SU-DHL-6 (cell line): Measurements from ENCODE around the gene POLH.

ENCODE experiments used
- EZH2phosphoT487 ChIP-seq: fragments of 200-600 bp; sonication (generic), shearing (Covaris generic); conservative IDR thresholded peaks from 2 replicates; pipeline ENCODE4 v1.6.1; 2018; ENCODE audit warnings: mild to moderate bottlenecking, antibody characterized with exemption, low read length, moderate library complexity, mixed read lengths
- TF ChIP-seq, protein P1 (sequence below): fragments of 200-600 bp; sonication (generic); IDR thresholded peaks from one replicate; pipeline ENCODE4 v1.5.1; 2017; ENCODE audit warnings: antibody characterized with exemption, mild to moderate bottlenecking, low read length, moderate library complexity; ENCODE audit not compliant: insufficient read depth, poor library complexity, severe bottlenecking

DNA sequence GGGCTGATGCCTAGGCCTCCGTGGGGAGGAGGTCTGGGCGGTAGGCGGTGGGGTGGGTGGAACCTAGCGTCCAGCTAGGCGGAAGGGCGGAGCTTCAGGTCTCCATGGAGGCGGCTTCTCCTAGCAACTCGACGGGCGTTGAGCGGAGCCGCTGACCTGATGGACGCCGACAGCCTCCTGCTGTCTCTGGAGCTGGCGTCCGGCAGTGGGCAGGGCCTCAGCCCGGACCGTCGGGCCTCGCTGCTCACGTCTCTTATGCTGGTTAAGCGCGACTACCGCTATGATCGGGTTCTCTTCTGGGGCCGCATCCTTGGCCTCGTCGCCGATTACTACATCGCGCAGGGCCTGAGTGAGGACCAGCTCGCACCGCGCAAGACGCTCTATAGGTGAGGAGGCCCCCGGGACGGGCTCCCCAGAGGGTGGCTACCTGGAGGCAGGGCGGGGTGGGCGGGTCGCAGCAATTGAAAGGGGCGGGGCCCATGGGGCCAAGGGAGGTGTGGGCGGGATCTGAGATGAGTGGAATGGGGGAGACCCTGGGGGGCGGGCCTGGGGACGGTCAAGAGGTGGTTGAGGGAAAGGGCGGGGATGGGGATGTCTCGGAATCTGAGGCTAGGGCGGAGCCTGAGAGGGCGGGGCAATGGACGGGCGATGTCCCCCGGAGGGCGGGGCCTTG, 69.1 kb downstream of the POLH start, which contains the start of gene RSPH9:
- TF ChIP-seq, protein P1, sequence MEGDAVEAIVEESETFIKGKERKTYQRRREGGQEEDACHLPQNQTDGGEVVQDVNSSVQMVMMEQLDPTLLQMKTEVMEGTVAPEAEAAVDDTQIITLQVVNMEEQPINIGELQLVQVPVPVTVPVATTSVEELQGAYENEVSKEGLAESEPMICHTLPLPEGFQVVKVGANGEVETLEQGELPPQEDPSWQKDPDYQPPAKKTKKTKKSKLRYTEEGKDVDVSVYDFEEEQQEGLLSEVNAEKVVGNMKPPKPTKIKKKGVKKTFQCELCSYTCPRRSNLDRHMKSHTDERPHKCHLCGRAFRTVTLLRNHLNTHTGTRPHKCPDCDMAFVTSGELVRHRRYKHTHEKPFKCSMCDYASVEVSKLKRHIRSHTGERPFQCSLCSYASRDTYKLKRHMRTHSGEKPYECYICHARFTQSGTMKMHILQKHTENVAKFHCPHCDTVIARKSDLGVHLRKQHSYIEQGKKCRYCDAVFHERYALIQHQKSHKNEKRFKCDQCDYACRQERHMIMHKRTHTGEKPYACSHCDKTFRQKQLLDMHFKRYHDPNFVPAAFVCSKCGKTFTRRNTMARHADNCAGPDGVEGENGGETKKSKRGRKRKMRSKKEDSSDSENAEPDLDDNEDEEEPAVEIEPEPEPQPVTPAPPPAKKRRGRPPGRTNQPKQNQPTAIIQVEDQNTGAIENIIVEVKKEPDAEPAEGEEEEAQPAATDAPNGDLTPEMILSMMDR, result no peak
- TF ChIP-seq EZH2phosphoT487, result no peak
